ENCODE results near the gene B3GAT1.

Gene B3GAT1

GRCh38 chr11:134386945-134387344 is 25.1 kb downstream of the B3GAT1 start:
- Histone ChIP-seq H3K4me3 (replicated peaks; ENCODE audit: insufficient read depth, low read length) (no peak overlapping the region), H3K27me3 (ENCODE audit: insufficient read depth, poor library complexity, severe bottlenecking) (no peaks in the 10 kb centered on the region), H3K27ac (replicated peaks) (no peak overlapping the region)
- DNase-seq (ENCODE audit: low read depth in 1 of 2, low spot score in 1 of 2) = no peak
- no peak for TF ChIP-seq POLR2AphosphoS5 (IDR thresholded peaks at IDR 0.05; ENCODE audit: low read depth)

- TF ChIP-seq REST (IDR thresholded peaks at IDR 0.05; ENCODE audit: insufficient replicate concordance, low read depth) (no peak), POLR2AphosphoS5 (IDR thresholded peaks at IDR 0.05; ENCODE audit: low read depth) (no peak), CTCF (IDR thresholded peaks at IDR 0.05; ENCODE audit: insufficient read depth, low read length) (no peak), SPI1 (IDR thresholded peaks at IDR 0.05; ENCODE audit: borderline replicate concordance, low read depth) (no peak), GABPA (IDR thresholded peaks at IDR 0.05; ENCODE audit: low read depth) (no peak)
- Histone ChIP-seq H3K27me3 (ENCODE audit: insufficient read depth, poor library complexity, severe bottlenecking) (no peaks in the 10 kb centered on the region), H3K27ac (replicated peaks) (no peak overlapping the region), H3K4me3 (replicated peaks; ENCODE audit: insufficient read depth, low read length) (no peak overlapping the region)
- no peak for DNase-seq (ENCODE audit: low read depth in 1 of 2, low spot score in 1 of 2)
Measured at GRCh38 chr11:134385774-134386565, 26.1 kb downstream of the B3GAT1 start.

- Histone ChIP-seq H3K4me3 (replicated peaks; ENCODE audit: insufficient read depth, low read length) (no peak overlapping the region), H3K27ac (replicated peaks) (no peak overlapping the region), H3K27me3 (ENCODE audit: insufficient read depth, poor library complexity, severe bottlenecking) (no peaks in the 10 kb centered on the region)
- no peak for TF ChIP-seq GABPA (IDR thresholded peaks at IDR 0.05; ENCODE audit: low read depth)
- no peak for TF ChIP-seq CTCF (IDR thresholded peaks at IDR 0.05; ENCODE audit: insufficient read depth, low read length)
- TF ChIP-seq REST (IDR thresholded peaks at IDR 0.05; ENCODE audit: insufficient replicate concordance, low read depth) = no peak
- TF ChIP-seq SPI1 (IDR thresholded peaks at IDR 0.05; ENCODE audit: borderline replicate concordance, low read depth) = no peak
- TF ChIP-seq POLR2AphosphoS5 (IDR thresholded peaks at IDR 0.05; ENCODE audit: low read depth) = no peak
- no peak for DNase-seq (ENCODE audit: low read depth in 1 of 2, low spot score in 1 of 2)
Measured at GRCh38 chr11:134385171-134385570, 26.9 kb downstream of the B3GAT1 start.

GRCh38 chr11:134384406-134384805 is 27.6 kb downstream of the B3GAT1 start:
- Histone ChIP-seq H3K4me3 (replicated peaks; ENCODE audit: insufficient read depth, low read length) (no peak overlapping the region), H3K27me3 (ENCODE audit: insufficient read depth, poor library complexity, severe bottlenecking) (no peaks in the 10 kb centered on the region), H3K27ac (replicated peaks) (no peak overlapping the region)
- no peak for DNase-seq (ENCODE audit: low read depth in 1 of 2, low spot score in 1 of 2)
- TF ChIP-seq POLR2AphosphoS5 (IDR thresholded peaks at IDR 0.05; ENCODE audit: low read depth) (no peak), REST (IDR thresholded peaks at IDR 0.05; ENCODE audit: insufficient replicate concordance, low read depth) (no peak), CTCF (IDR thresholded peaks at IDR 0.05; ENCODE audit: insufficient read depth, low read length) (no peak), SPI1 (IDR thresholded peaks at IDR 0.05; ENCODE audit: borderline replicate concordance, low read depth) (no peak), GABPA (IDR thresholded peaks at IDR 0.05; ENCODE audit: low read depth) (no peak)

All from HL-60 (cell line).